IMR-90 (cell line): Measurements from ENCODE around the gene TNFRSF11A. TPM values are rescaled to one million over a fixed set of nuclear protein-coding genes. Genes with fewer than 3 reads are reported as not detected.

ENCODE experiments used
- ATAC-seq: fragments of 200-7000 bp; cut with Tn5 transposase; 2 replicates; pipeline ENCODE4 v1.9.1; 2020; ENCODE audit warnings: low read depth, mild to moderate bottlenecking, moderate library complexity
- BruUV-seq: library from RNA; stranded (reverse); fragments of 400-500 nt; replicated peaks from 2 replicates; lab custom pipeline; 2021; lab: Mats Ljungman, UMichigan
- CTCF ChIA-PET: fragments of 300-600 bp; formaldehyde crosslinking; extraction: SDS; loops from one replicate; lab custom pipeline; 2021; ENCODE audit warnings: antibody characterized with exemption; lab: Yijun Ruan, JAX
- POLR2A ChIA-PET: fragments of 300-600 bp; sonication (Branson Sonifier 250); formaldehyde crosslinking; loops from one replicate; lab custom pipeline; 2022; ENCODE audit warnings: antibody characterized with exemption; ENCODE audit not compliant: unreplicated experiment; lab: Charles Lee
- DNase-seq: peaks from one replicate; pipeline ENCODE4 v3.0.0; 2013
- H2AFZ ChIP-seq: replicated peaks from 2 replicates; pipeline ENCODE3; 2013; ENCODE audit warnings: low read length, mild to moderate bottlenecking; ENCODE audit not compliant: poor library complexity
- H2AK5ac ChIP-seq: 2 replicates; pipeline ENCODE4 v1.6.1; 2013; ENCODE audit warnings: low read depth, low read length, inconsistent platforms
- H2AK9ac ChIP-seq: replicated peaks from 2 replicates; pipeline ENCODE3; 2013; ENCODE audit warnings: mild to moderate bottlenecking, low read depth, low read length, moderate library complexity; ENCODE audit not compliant: poor library complexity
- H2BK120ac ChIP-seq: 2 replicates; pipeline ENCODE4 v1.6.1; 2013; ENCODE audit warnings: low read depth, low read length, inconsistent platforms
- H2BK15ac ChIP-seq: 3 replicates; pipeline ENCODE4 v1.6.1; 2013; ENCODE audit warnings: low read depth, low read length, inconsistent platforms
- H2BK20ac ChIP-seq: 2 replicates; pipeline ENCODE4 v1.6.1; 2013; ENCODE audit warnings: low read depth, mild to moderate bottlenecking, inconsistent platforms, low read length, moderate library complexity
- H2BK5ac ChIP-seq: 2 replicates; pipeline ENCODE4 v1.6.1; 2013; ENCODE audit warnings: mild to moderate bottlenecking, low read depth, low read length, inconsistent platforms; ENCODE audit not compliant: poor library complexity, severe bottlenecking
- H3K14ac ChIP-seq: replicated peaks from 2 replicates; pipeline ENCODE4 v1.6.1; 2013; ENCODE audit warnings: low read depth, low read length, inconsistent platforms
- H3K18ac ChIP-seq: 2 replicates; pipeline ENCODE4 v1.6.1; 2013; ENCODE audit warnings: low read depth, low read length, control low read depth
- H3K23ac ChIP-seq: 2 replicates; pipeline ENCODE4 v1.6.1; 2013; ENCODE audit warnings: low read depth, low read length, inconsistent platforms
- H3K27ac ChIP-seq: 2 replicates; pipeline ENCODE4 v1.5.1; 2013; ENCODE audit warnings: mild to moderate bottlenecking, control low read depth, low read length; ENCODE audit not compliant: insufficient read depth
- H3K27me3 ChIP-seq: 2 replicates; pipeline ENCODE4 v1.6.1; 2013; ENCODE audit warnings: low read length; ENCODE audit not compliant: control insufficient read depth, insufficient read depth
- H3K36me3 ChIP-seq: 2 replicates; pipeline ENCODE4 v1.6.1; 2013; ENCODE audit warnings: low read length, mixed read lengths; ENCODE audit not compliant: control insufficient read depth, insufficient read depth
- H3K4ac ChIP-seq: 2 replicates; pipeline ENCODE4 v1.6.1; 2013; ENCODE audit warnings: low read depth, low read length, inconsistent platforms
- H3K4me1 ChIP-seq: 2 replicates; pipeline ENCODE4 v1.6.1; 2013; ENCODE audit warnings: low read length, mixed read lengths; ENCODE audit not compliant: control insufficient read depth, insufficient read depth
- H3K4me2 ChIP-seq: 2 replicates; pipeline ENCODE4 v1.6.1; 2013; ENCODE audit warnings: low read depth, mild to moderate bottlenecking, control low read depth, low read length, moderate library complexity
- H3K4me3 ChIP-seq: 2 replicates; pipeline ENCODE4 v1.5.1; 2013; ENCODE audit warnings: low read depth, mild to moderate bottlenecking, control low read depth, low read length, moderate library complexity; ENCODE audit not compliant: insufficient read depth
- H3K56ac ChIP-seq: 2 replicates; pipeline ENCODE4 v1.6.1; 2013; ENCODE audit warnings: low read length, inconsistent platforms; ENCODE audit not compliant: insufficient read depth; ENCODE audit errors: extremely low read depth
- H3K79me1 ChIP-seq, 2 experiments: 2 replicates each; pipeline ENCODE4 v1.6.1; 2013; ENCODE audit warnings: low read length in 2 of 2, inconsistent platforms in 1 of 2, low read depth in 1 of 2
- H3K9ac ChIP-seq: 2 replicates; pipeline ENCODE4 v1.6.1; 2013; ENCODE audit warnings: low read depth, low read length, control low read depth
- H3K9me1 ChIP-seq: 2 replicates; pipeline ENCODE4 v1.6.1; 2013; ENCODE audit warnings: low read length, inconsistent platforms; ENCODE audit not compliant: insufficient read depth
- H3K9me3 ChIP-seq: 2 replicates; pipeline ENCODE4 v1.6.1; 2013; ENCODE audit warnings: low read length; ENCODE audit not compliant: control insufficient read depth, insufficient read depth
- H4K20me1 ChIP-seq: 2 replicates; pipeline ENCODE4 v1.6.1; 2013; ENCODE audit warnings: low read length, inconsistent platforms; ENCODE audit not compliant: insufficient read depth
- H4K5ac ChIP-seq: 2 replicates; pipeline ENCODE4 v1.6.1; 2013; ENCODE audit warnings: mild to moderate bottlenecking, low read depth, low read length, control low read depth
- H4K8ac ChIP-seq, 2 experiments: 2 replicates each; pipeline ENCODE4 v1.6.1; 2013; ENCODE audit warnings: low read depth in 2 of 2, low read length in 2 of 2, control low read depth in 1 of 2, inconsistent platforms in 1 of 2
- H4K91ac ChIP-seq: 2 replicates; pipeline ENCODE4 v1.6.1; 2013; ENCODE audit warnings: low read depth, low read length, inconsistent platforms; ENCODE audit not compliant: insufficient read depth
- BHLHE40 ChIP-seq: fragments of 150-350 bp; IDR thresholded peaks from 2 replicates; pipeline ENCODE4 v1.6.1; 2016; ENCODE audit warnings: mild to moderate bottlenecking, low read depth, low read length
- CEBPB ChIP-seq: IDR thresholded peaks from 2 replicates; pipeline ENCODE4 v1.6.1; 2012; ENCODE audit warnings: low read depth, low read length, improper control_type of control experiment
- CHD1 ChIP-seq: IDR thresholded peaks from 2 replicates; pipeline ENCODE4 v1.6.1; 2012; ENCODE audit warnings: low read depth, low read length, improper control_type of control experiment
- CTCF ChIP-seq: conservative IDR thresholded peaks from 2 replicates; pipeline ENCODE4 v1.5.1; 2012; ENCODE audit warnings: mild to moderate bottlenecking, low read depth, low read length, improper control_type of control experiment
- ELK1 ChIP-seq: fragments of 150-350 bp; IDR thresholded peaks from 2 replicates; pipeline ENCODE4 v1.6.1; 2016; ENCODE audit warnings: low read depth, mild to moderate bottlenecking, low read length, moderate library complexity, borderline replicate concordance
- FOS ChIP-seq: fragments of 150-350 bp; IDR thresholded peaks from 2 replicates; pipeline ENCODE4 v1.6.1; 2016; ENCODE audit warnings: low read depth, low read length
- MAZ ChIP-seq: IDR thresholded peaks from 2 replicates; pipeline ENCODE4 v1.6.1; 2012; ENCODE audit warnings: low read depth, mild to moderate bottlenecking, low read length, improper control_type of control experiment, moderate library complexity, borderline replicate concordance
- MXI1 ChIP-seq: IDR thresholded peaks from 2 replicates; pipeline ENCODE4 v1.6.1; 2012; ENCODE audit warnings: low read depth, mild to moderate bottlenecking, low read length, moderate library complexity, borderline replicate concordance
- NFE2L2 ChIP-seq: fragments of 150-350 bp; IDR thresholded peaks from 2 replicates; pipeline ENCODE4 v1.6.1; 2016; ENCODE audit warnings: low read depth, mild to moderate bottlenecking, low read length
- POLR2A ChIP-seq: IDR thresholded peaks from 2 replicates; pipeline ENCODE4 v1.6.1; 2012; ENCODE audit warnings: mild to moderate bottlenecking, low read depth, low read length
- RAD21 ChIP-seq: IDR thresholded peaks from 2 replicates; pipeline ENCODE4 v1.6.1; 2012; ENCODE audit warnings: low read length, improper control_type of control experiment
- RCOR1 ChIP-seq: IDR thresholded peaks from 2 replicates; pipeline ENCODE4 v1.6.1; 2012; ENCODE audit warnings: mild to moderate bottlenecking, low read length, improper control_type of control experiment; ENCODE audit not compliant: insufficient replicate concordance
- RFX5 ChIP-seq: IDR thresholded peaks from 2 replicates; pipeline ENCODE4 v1.8.0; 2012; ENCODE audit warnings: low read depth, mild to moderate bottlenecking, low read length, moderate library complexity
- SMC3 ChIP-seq: fragments of 150-350 bp; IDR thresholded peaks from 2 replicates; pipeline ENCODE4 v1.6.1; 2016; ENCODE audit warnings: low read depth, mild to moderate bottlenecking, antibody characterized with exemption, low read length, moderate library complexity
- USF2 ChIP-seq: fragments of 150-350 bp; IDR thresholded peaks from 2 replicates; pipeline ENCODE4 v1.6.1; 2017; ENCODE audit warnings: mild to moderate bottlenecking, antibody characterized with exemption, low read length, low read depth
- WGBS, 2 experiments: methylation state at CpG; one replicate each; pipeline versions ENCODE4 v1.1.5 to v1.1.7; 2013; ENCODE audit warnings: missing lambda C conversion rate in 2 of 2; ENCODE audit not compliant: insufficient read length in 1 of 2; ENCODE audit errors: extremely low coverage in 2 of 2; 5-methylcytosine and 5-hydroxymethylcytosine counted together
- dilution Hi-C: fragments of 300-500 bp; cut with HindIII; formaldehyde crosslinking; loops from one replicate; pipeline ENCODE4 v1.14.3; 2018; ENCODE audit warnings: low sequenced_read_pairs; ENCODE audit not compliant: unreplicated experiment
- in situ Hi-C: fragments of 300-500 bp; cut with MboI; formaldehyde crosslinking; loops from 3 replicates; pipeline ENCODE4 v1.14.3; 2019; ENCODE audit warnings: low sequenced_read_pairs, inconsistent platforms, mixed read lengths
- intact Hi-C: fragments of 100-400 bp; cut with micrococcal nuclease; formaldehyde crosslinking; loops from 2 replicates; pipeline ENCODE4 v1.10.0; 2022
- polyA plus RNA-seq, 3 experiments: library from polyadenylated mRNA; depleted of rRNA; stranded (reverse); fragments of >200 nt; gene quantifications; 2 replicates each; pipeline ENCODE4 v1.2.3, GENCODE V29; 2012; ENCODE audit warnings: low replicate concordance in 1 of 3
- total RNA-seq: library from RNA; depleted of rRNA; stranded (reverse); fragments of >200 nt; gene quantifications from 2 replicates; pipeline ENCODE4 v1.2.3, GENCODE V29; 2012

TNFRSF11A gene
- total and polyA plus RNA-seq, 2 of the 4 experiments (the other 2 are of a cell fraction) = under 0.01 TPM; not detected in 1

- DNase-seq (peak; percentile 83), ATAC-seq (peak; percentile 80)
- Histone ChIP-seq H3K23ac (no peak overlapping the region), H2BK20ac (no peak overlapping the region), H3K9ac (no peak overlapping the region), H3K56ac (no peak overlapping the region), H4K91ac (no peak overlapping the region), H3K27ac (no peak overlapping the region), H2AFZ (peak overlapping the region; percentile 39), H4K8ac (no peak overlapping the region), H3K27me3 (peaks cover 58% of the 10 kb centered on the region), H3K9me1 (no peaks in the 10 kb centered on the region), H3K4me1 (peaks cover 16% of the 10 kb centered on the region), H2BK5ac (no peak overlapping the region), H2BK120ac (no peak overlapping the region), H3K18ac (no peak overlapping the region), H3K4me3 (no peak overlapping the region), H3K14ac (no peak overlapping the region), H3K4me2 (peak overlapping the region; percentile 34), H2AK9ac (no peak overlapping the region), H2BK15ac (no peak overlapping the region), H3K4ac (no peak overlapping the region), H3K36me3 (no peaks in the 10 kb centered on the region), H2AK5ac (no peak overlapping the region), H4K5ac (no peak overlapping the region), H4K20me1 (peaks cover 4% of the 10 kb centered on the region; the same call in 1 of the 2 replicates), H3K9me3 (no peaks in the 10 kb centered on the region), H3K79me1 (no peaks in the 10 kb centered on the region)
- CTCF ChIA-PET = interaction anchor here (1.7 kb wide), 1 partner anchor 14 kb away, joined by 5 read pairs; no protein-coding TSS in a partner anchor
- dilution Hi-C loops (no loop called here), intact Hi-C loops (no loop called here), in situ Hi-C loops (no loop called here)
- POLR2A ChIA-PET = no interaction called here
- 30% methylated on average over 8 of the region's 15 CpGs; no CpG with 5 or more reads in 1 of the 2 experiments for WGBS, 2 experiments
- BruUV-seq = no TSS peak
- TF ChIP-seq NFE2L2 (no peak), MXI1 (0 out of 2 replicates have a peak, but pooled peaks have one; percentile 26), FOS (peak; percentile 8; the same call in 1 of the 2 replicates), ELK1 (no peak), RAD21 (no peak), SMC3 (no peak), BHLHE40 (peak; percentile 99), CHD1 (no peak), CTCF (no peak), RFX5 (no peak), MAZ (no peak), USF2 (no peak), POLR2A (no peak), CEBPB (no peak), RCOR1 (peak; percentile 11)
These were observed 4.8 kb downstream of the TNFRSF11A start for GRCh38 chr18:62329691-62330454.
